Thymus (tissue), 11 donors: Measurements from ENCODE around the gene SORL1. TPM values are rescaled to one million over a fixed set of nuclear protein-coding genes. Genes with fewer than 3 reads are reported as not detected.

Experiments
- DNase-seq, 9 donors: peaks; one replicate each; pipeline ENCODE4 v3.0.0-alpha.2; 2013; ENCODE audit warnings: low spot score in 9 of 9, low read depth in 6 of 9, missing footprints in 1 of 9
- H3K27ac ChIP-seq, 2 donors: one replicate each; pipeline ENCODE4 v1.5.1; 2013; ENCODE audit warnings: control low read depth in 1 of 2, low read depth in 1 of 2, low read length in 1 of 2, mild to moderate bottlenecking in 1 of 2, moderate library complexity in 1 of 2
- H3K27me3 ChIP-seq, 2 donors: one replicate each; pipeline ENCODE4 v1.5.1; 2013; ENCODE audit warnings: low read length in 1 of 2; ENCODE audit not compliant: control insufficient read depth in 2 of 2, insufficient read depth in 1 of 2
- H3K36me3 ChIP-seq, 2 donors: one replicate each; pipeline ENCODE4 v1.5.1; 2013; ENCODE audit warnings: low read length in 1 of 2, mild to moderate bottlenecking in 1 of 2, moderate library complexity in 1 of 2; ENCODE audit not compliant: control insufficient read depth in 2 of 2, insufficient read depth in 2 of 2
- H3K4me1 ChIP-seq, 2 donors: one replicate each; pipeline ENCODE4 v1.5.1; 2013; ENCODE audit warnings: low read length in 2 of 2; ENCODE audit not compliant: control insufficient read depth in 2 of 2, insufficient read depth in 2 of 2
- H3K4me3 ChIP-seq, 2 donors: one replicate each; pipeline ENCODE4 v1.5.1; 2013; ENCODE audit warnings: low read length in 2 of 2, control low read depth in 1 of 2, mild to moderate bottlenecking in 1 of 2
- H3K9me3 ChIP-seq, 2 donors: one replicate each; pipeline ENCODE4 v1.5.1; 2013; ENCODE audit warnings: low read length in 1 of 2, mild to moderate bottlenecking in 1 of 2; ENCODE audit not compliant: control insufficient read depth in 2 of 2, insufficient read depth in 1 of 2
- WGBS: extraction: QIAGEN DNeasy Blood & Tissue Kit; methylation state at CpG from one replicate; pipeline ENCODE4 v1.1.7; 2013; 5-methylcytosine and 5-hydroxymethylcytosine counted together
- polyA plus RNA-seq: library from polyadenylated mRNA; stranded (reverse); fragments of 200-250 nt; gene quantifications from one replicate; pipeline ENCODE4 v1.2.3, GENCODE V29; 2013
- total RNA-seq: library from RNA; stranded (reverse); fragments of 120-200 nt; gene quantifications from one replicate; pipeline ENCODE4 v1.2.4, GENCODE V29; 2013
- donor health status: healthy.

Gene SORL1
- total and polyA plus RNA-seq, 2 donors, result 7.4 to 23.8 TPM

DNA sequence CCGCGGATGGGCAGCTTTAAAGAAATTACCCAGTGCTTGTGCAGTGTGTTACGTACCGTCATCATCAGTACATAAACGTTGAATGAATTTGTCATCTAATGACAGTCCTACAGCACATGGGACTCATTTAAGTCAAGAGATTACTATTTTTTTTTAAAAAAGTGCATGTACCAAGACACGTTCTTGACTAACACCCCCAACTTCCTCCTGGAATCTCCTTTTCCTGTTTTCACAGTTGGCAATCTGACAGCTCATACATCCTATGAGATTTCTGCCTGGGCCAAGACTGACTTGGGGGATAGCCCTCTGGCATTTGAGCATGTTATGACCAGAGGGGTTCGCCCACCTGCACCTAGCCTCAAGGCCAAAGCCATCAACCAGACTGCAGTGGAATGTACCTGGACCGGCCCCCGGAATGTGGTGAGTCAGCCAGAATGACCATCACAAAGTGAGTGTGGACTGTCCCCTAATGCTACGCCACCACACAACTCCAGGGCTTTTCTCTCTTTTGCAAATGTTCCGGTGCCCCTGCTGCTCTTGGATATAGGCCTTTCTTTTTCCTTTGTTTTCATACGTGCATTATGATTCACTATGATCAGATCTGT, 162.6 kb downstream of the SORL1 start:
- Histone ChIP-seq H3K27me3 (no peaks in the 10 kb centered on the region), H3K27ac (no peak overlapping the region), H3K36me3 (peaks cover 47 to 84% of the 10 kb centered on the region in 2 donors), H3K4me3 (no peak overlapping the region), H3K9me3 (no peaks in the 10 kb centered on the region), H3K4me1 (no peaks in the 10 kb centered on the region)
- DNase-seq, result no peak
- 97% methylated on average over 12 of the region's 12 CpGs for WGBS

DNA sequence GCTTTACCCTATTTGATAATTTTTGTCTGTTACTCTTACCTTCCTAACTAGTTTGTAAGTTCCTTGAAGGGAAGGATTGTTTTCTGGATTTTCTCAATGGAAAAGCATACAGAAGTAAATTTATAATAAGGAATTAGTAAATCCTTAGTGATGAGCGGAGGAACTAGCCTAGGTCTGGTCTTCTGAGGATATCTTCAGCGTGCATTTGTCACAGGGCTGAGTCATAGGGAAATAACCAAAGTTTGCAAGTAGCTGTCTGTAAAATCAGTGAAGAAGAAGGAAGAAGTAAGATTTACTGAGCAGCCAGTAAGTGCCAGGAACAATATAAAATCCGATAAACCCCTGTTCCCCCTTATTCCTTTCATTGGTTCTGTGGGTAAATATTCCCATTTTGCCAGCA, 163.4 kb downstream of the SORL1 start:
- Histone ChIP-seq H3K36me3 (peaks cover 48 to 84% of the 10 kb centered on the region in 2 donors), H3K4me3 (no peak overlapping the region), H3K4me1 (no peaks in the 10 kb centered on the region), H3K27ac (no peak overlapping the region), H3K27me3 (no peaks in the 10 kb centered on the region), H3K9me3 (no peaks in the 10 kb centered on the region)
- WGBS, result 98% methylated on average over 3 of the region's 3 CpGs
- DNase-seq, result no peak

DNA sequence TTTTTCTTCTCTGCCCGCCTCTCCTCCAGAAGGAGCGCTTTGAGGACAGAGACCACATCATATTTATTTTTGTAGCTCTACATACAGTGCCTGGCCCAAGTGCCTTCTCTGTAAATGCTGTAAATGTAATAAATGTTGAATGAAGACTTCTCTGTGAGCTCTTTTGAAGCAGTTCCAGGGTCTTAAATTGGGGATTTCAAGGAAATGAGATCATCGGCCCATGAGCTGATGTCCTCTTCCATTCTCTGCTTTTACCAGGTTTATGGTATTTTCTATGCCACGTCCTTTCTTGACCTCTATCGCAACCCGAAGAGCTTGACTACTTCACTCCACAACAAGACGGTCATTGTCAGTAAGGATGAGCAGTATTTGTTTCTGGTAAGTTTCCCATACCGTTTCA, 166.4 kb downstream of the SORL1 start:
- peaks cover 44 to 88% of the 10 kb centered on the region in 2 donors for H3K36me3 ChIP-seq
- no peak overlapping the region for H3K27ac ChIP-seq
- no peaks in the 10 kb centered on the region for H3K27me3 ChIP-seq
- no peak for DNase-seq
- no peaks in the 10 kb centered on the region for H3K4me1 ChIP-seq
- H3K4me3 ChIP-seq, result no peak overlapping the region
- no peaks in the 10 kb centered on the region for H3K9me3 ChIP-seq
- WGBS, result 97% methylated on average over 8 of the region's 8 CpGs

DNA sequence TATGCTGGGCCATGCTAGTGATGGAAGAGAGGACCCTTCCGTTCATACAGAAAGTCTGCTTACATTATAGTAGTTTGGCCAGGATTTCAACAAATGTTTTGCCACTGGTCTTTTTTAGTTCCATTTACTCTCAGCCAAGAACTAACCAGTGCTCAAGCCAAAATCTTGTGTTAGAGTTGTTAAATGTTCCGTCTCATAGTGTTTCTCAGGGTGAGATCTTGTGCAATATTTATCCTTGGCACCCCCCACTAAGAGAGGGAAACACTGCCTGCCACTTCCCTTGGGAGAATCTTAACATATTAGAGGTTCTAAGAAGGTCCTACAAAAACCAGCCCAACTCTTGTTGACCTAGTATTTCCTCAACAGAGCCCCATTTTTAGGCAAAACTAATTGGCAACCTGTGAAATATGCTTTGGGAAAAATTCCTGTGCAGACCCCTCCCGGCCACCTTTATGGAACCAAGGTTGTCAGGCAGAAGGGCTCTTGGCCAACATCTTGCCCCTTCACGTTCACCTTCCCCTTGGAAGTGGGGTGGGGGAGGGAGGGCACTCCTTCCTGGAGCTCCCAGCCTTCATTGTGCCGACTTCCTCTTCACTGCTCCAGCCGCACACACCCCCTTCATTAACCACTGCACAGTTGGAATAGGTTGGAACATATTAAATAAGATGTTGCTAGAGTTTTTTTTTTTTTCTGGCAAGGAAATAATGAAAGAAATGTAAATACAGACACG, 173.8 kb downstream of the SORL1 start:
- H3K4me1 ChIP-seq, result no peaks in the 10 kb centered on the region
- DNase-seq, result no peak
- no peak overlapping the region for H3K4me3 ChIP-seq
- H3K9me3 ChIP-seq, result peaks cover 0 to 2% of the 10 kb centered on the region in 2 donors
- H3K27ac ChIP-seq, result no peak overlapping the region
- no peaks in the 10 kb centered on the region for H3K27me3 ChIP-seq
- peaks cover 17 to 64% of the 10 kb centered on the region in 2 donors for H3K36me3 ChIP-seq
- 97% methylated on average over 7 of the region's 7 CpGs for WGBS

DNA sequence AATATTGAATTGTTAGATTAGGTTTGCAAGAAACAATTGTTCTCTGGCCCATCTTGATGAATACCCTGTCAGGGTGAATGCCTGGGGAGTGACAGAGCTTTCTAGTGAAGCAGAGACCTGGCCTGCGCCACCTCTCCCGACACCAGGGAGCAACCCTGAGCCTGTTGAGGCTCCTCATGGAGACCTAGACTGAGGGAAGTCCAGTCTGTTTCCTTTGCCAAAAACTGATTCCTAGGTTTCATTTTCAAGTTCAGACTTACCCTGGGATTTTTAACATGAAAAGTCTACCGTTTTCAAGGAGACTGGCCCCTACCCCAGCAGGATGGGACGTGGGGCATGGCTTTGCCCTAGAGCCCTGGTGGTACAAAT, 174.4 kb downstream of the SORL1 start:
- Histone ChIP-seq H3K27me3 (no peaks in the 10 kb centered on the region), H3K4me3 (no peak overlapping the region), H3K36me3 (peaks cover 13 to 58% of the 10 kb centered on the region in 2 donors), H3K4me1 (no peaks in the 10 kb centered on the region), H3K27ac (no peak overlapping the region), H3K9me3 (peaks cover 0 to 2% of the 10 kb centered on the region in 2 donors)
- 92% methylated on average over 4 of the region's 4 CpGs for WGBS
- DNase-seq, result no peak

DNA sequence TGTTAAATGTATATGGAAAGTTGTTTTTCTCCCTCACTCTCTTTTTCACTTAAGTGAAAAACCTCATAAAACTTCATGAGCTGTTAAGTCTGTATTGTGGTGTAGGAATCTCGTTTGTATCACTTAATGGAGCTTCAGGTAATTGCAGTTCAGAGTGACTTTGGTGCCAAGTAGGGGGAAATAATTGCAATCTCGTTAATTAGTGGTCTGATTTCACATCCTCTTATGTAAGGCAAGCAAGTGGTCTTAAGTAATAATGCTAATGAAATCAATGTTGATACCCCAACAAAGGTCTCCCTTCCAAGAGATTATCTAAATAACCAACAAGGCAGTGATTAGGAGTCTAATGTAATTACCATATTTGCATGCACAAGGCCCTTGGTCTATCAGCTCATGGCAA, 174.9 kb downstream of the SORL1 start:
- WGBS, result 97% methylated on average over 2 of the region's 2 CpGs
- H3K4me3 ChIP-seq, result no peak overlapping the region
- H3K4me1 ChIP-seq, result no peaks in the 10 kb centered on the region
- no peaks in the 10 kb centered on the region for H3K27me3 ChIP-seq
- peaks cover 0 to 2% of the 10 kb centered on the region in 2 donors for H3K9me3 ChIP-seq
- peaks cover 10 to 53% of the 10 kb centered on the region in 2 donors for H3K36me3 ChIP-seq
- H3K27ac ChIP-seq, result no peak overlapping the region
- DNase-seq, result no peak

DNA sequence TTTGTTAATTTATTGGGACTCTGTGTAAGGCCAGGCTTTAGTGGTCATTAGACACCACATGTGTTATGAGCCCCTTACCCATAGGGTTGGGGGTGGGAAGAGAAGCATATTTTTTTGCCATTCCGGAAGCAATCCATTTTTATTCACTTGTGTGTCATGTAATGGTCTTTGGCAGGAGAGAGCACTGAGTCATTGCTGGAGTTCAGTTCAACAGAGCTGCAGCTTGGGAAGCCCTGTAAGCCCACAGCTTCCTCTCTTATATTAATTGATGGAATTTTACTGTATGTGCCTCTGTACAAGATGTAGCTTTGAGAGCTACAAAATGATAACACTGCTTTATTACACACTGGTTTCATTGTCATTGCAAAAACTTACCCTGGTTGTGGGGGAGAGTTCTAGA, 177.9 kb downstream of the SORL1 start:
- 94% methylated on average over 1 of the region's 1 CpG for WGBS
- H3K36me3 ChIP-seq, result peaks cover 5 to 26% of the 10 kb centered on the region in 2 donors
- H3K27ac ChIP-seq, result no peak overlapping the region
- H3K27me3 ChIP-seq, result no peaks in the 10 kb centered on the region
- H3K4me3 ChIP-seq, result no peak overlapping the region
- no peaks in the 10 kb centered on the region for H3K4me1 ChIP-seq
- H3K9me3 ChIP-seq, result peaks cover 0 to 2% of the 10 kb centered on the region in 2 donors
- no peak for DNase-seq

DNA sequence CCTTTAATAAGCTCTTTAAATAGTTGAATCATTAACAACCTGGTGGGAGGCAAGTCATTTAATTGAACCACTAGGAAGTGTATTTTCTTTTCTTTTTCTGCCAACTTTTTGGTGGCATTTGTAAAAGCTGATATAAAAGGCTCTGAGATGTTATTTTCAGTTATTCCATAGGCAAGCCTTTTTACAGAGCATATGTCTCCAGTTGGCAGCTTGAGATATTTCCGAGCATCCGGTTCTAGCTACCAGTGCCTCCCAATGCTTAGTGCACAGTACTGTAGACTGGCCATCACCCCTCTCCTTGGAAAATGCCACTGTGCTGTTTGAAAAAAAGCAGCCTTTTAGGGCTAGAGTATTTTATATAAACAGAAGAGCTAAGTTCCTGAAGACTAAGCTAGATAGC, 179.3 kb downstream of the SORL1 start:
- Histone ChIP-seq H3K9me3 (peaks cover 0 to 2% of the 10 kb centered on the region in 2 donors), H3K27me3 (no peaks in the 10 kb centered on the region), H3K36me3 (peaks cover 5 to 16% of the 10 kb centered on the region in 2 donors), H3K4me3 (no peak overlapping the region), H3K27ac (no peak overlapping the region), H3K4me1 (no peaks in the 10 kb centered on the region)
- over 99% methylated on average over 2 of the region's 2 CpGs for WGBS
- DNase-seq, result no peak

DNA sequence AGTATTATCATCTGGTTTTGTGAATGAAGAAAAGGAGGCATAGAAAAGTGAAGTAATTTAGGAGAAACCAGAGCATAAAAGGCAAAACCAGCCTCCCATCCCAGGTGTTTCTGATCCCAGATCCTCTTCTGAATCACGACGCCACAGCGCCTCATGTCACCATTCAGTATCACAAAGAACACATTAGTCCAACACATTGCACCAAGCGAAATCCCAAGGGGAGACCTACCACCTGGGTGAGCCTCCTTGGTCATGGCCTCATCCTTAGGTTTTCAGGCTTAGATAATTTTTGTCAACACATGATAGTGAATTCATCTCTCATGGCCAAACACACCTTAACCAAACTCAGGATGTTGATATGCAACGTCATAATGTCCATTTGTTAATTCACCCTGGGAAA, 182.2 kb downstream of the SORL1 start:
- Histone ChIP-seq H3K4me1 (no peaks in the 10 kb centered on the region), H3K4me3 (no peak overlapping the region), H3K9me3 (no peaks in the 10 kb centered on the region), H3K27ac (no peak overlapping the region), H3K36me3 (peaks cover 0 to under 1% of the 10 kb centered on the region in 2 donors), H3K27me3 (no peaks in the 10 kb centered on the region)
- DNase-seq, result no peak
- 98% methylated on average over 5 of the region's 5 CpGs for WGBS
